ENCODE data around the gene U2AF1L4. TPM values are rescaled to one million over a fixed set of nuclear protein-coding genes. Genes with fewer than 3 reads are reported as not detected.

The U2AF1L4 gene
- total and polyA plus RNA-seq, 10 of the 15 experiments (the other 5 are each of a cell fraction or from before 2014, with no cell fraction given), result 7.9 to 21.6 (median 15.1) TPM

GRCh38 chr19:35756377-35757230 lies 11.4 kb upstream of the U2AF1L4 start, which contains the start of gene HSPB6:
Gene HSPB6, minus strand, starts transcription at chr19:35757029. Its CDS starts 21 bp downstream, at chr19:35757008.
- Histone ChIP-seq H4K20me1 (ENCODE audit: control insufficient read depth, insufficient read depth) (no peaks in the 10 kb centered on the region), H3K27me3 (replicated peaks in 1 of 2; ENCODE audit: control insufficient read depth in 2 of 2, insufficient read depth in 2 of 2, low read length in 1 of 2) (no peaks in the 10 kb centered on the region), H3K36me3 (ENCODE audit: control insufficient read depth in 2 of 2, insufficient read depth in 2 of 2, low read length in 1 of 2) (peaks cover 0 to 2% of the 10 kb centered on the region in 2 experiments; a peak in 2 of 4 replicates), H3K27ac (ENCODE audit: control insufficient read depth, insufficient read depth) (peak within 1 kb of the TSS; percentile 62), H3K9ac (ENCODE audit: control insufficient read depth, insufficient read depth, low read length) (peak within 1 kb of the TSS; percentile 73), H3K9me3 (replicated peaks; ENCODE audit: control insufficient read depth, insufficient read depth, low read length) (no peaks in the 10 kb centered on the region), H3K4me3 (peak within 1 kb of the TSS; percentile 88), H3K4me1 (ENCODE audit: control insufficient read depth, insufficient read depth, low read length) (peaks cover 15% of the 10 kb centered on the region), H3K4me2 (ENCODE audit: control insufficient read depth, insufficient read depth) (peak within 1 kb of the TSS; percentile 99), H3K79me2 (ENCODE audit: control insufficient read depth, insufficient read depth, low read length) (peaks cover 11% of the 10 kb centered on the region), H2AFZ (ENCODE audit: control insufficient read depth, low read depth, low read length) (peak within 1 kb of the TSS; percentile 62)
- no peak for TF ChIP-seq NFYA (IDR thresholded peaks at IDR 0.05; ENCODE audit: borderline replicate concordance, low read depth, low read length)
- TF ChIP-seq GATAD2B (conservative IDR thresholded peaks at IDR 0.05; ENCODE audit: low read depth), result no peak
- TF ChIP-seq TCF12 (IDR thresholded peaks at IDR 0.05; ENCODE audit: low read depth, low read length), result no peak
- TF ChIP-seq, protein P1, sequence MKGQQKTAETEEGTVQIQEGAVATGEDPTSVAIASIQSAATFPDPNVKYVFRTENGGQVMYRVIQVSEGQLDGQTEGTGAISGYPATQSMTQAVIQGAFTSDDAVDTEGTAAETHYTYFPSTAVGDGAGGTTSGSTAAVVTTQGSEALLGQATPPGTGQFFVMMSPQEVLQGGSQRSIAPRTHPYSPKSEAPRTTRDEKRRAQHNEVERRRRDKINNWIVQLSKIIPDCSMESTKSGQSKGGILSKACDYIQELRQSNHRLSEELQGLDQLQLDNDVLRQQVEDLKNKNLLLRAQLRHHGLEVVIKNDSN (IDR thresholded peaks at IDR 0.05; ENCODE audit: borderline replicate concordance, extremely low read length, insufficient read depth, low read depth, low read length), result no peak
- TF ChIP-seq PKNOX1 (IDR thresholded peaks at IDR 0.05), result no peak
- TF ChIP-seq CREB1 (IDR thresholded peaks at IDR 0.05; ENCODE audit: low read depth), result no peak
- TF ChIP-seq MEF2A (IDR thresholded peaks at IDR 0.05; ENCODE audit: insufficient read depth, low read depth, low read length), result no peak
- TF ChIP-seq, protein P2, sequence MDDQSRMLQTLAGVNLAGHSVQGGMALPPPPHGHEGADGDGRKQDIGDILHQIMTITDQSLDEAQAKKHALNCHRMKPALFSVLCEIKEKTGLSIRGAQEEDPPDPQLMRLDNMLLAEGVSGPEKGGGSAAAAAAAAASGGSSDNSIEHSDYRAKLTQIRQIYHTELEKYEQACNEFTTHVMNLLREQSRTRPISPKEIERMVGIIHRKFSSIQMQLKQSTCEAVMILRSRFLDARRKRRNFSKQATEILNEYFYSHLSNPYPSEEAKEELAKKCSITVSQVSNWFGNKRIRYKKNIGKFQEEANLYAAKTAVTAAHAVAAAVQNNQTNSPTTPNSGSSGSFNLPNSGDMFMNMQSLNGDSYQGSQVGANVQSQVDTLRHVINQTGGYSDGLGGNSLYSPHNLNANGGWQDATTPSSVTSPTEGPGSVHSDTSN (IDR thresholded peaks at IDR 0.05; ENCODE audit: insufficient replicate concordance, low read depth, low read length), result no peak
- no peak for TF ChIP-seq MLLT1 (IDR thresholded peaks at IDR 0.05)
- no peak for TF ChIP-seq NFXL1 (IDR thresholded peaks at IDR 0.05; ENCODE audit: borderline replicate concordance)
- TF ChIP-seq PAX8 (IDR thresholded peaks at IDR 0.05), result no peak
- TF ChIP-seq RFX5 (IDR thresholded peaks at IDR 0.05; ENCODE audit: low read depth, low read length), result no peak
- no peak for TF ChIP-seq SIX5 (IDR thresholded peaks at IDR 0.05; ENCODE audit: low read depth, low read length, severe bottlenecking)
- TF ChIP-seq, protein P3, sequence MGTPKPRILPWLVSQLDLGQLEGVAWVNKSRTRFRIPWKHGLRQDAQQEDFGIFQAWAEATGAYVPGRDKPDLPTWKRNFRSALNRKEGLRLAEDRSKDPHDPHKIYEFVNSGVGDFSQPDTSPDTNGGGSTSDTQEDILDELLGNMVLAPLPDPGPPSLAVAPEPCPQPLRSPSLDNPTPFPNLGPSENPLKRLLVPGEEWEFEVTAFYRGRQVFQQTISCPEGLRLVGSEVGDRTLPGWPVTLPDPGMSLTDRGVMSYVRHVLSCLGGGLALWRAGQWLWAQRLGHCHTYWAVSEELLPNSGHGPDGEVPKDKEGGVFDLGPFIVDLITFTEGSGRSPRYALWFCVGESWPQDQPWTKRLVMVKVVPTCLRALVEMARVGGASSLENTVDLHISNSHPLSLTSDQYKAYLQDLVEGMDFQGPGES (IDR thresholded peaks at IDR 0.05), result no peak
- TF ChIP-seq WRNIP1 (IDR thresholded peaks at IDR 0.05; ENCODE audit: borderline replicate concordance, low read depth, low read length), result no peak
- TF ChIP-seq TARDBP (IDR thresholded peaks at IDR 0.05; ENCODE audit: borderline replicate concordance), result no peak
- intact Hi-C loops (cut with micrococcal nuclease; ENCODE audit: unreplicated experiment) (no loop called here), in situ Hi-C loops (cut with MboI) (no loop called here)
- DNase-seq (ENCODE audit: low read depth, low spot score) (no peak), ATAC-seq (no peak), FAIRE-seq (no peak)
- ChIA-PET RAD21 (ENCODE audit: unreplicated experiment) (interaction anchor here (0.7 to 1.2 kb wide), 3 partner anchors 9 to 62 kb away, joined by 3 read pairs; partner anchors contain the start of genes PSENEN and U2AF1L4), POLR2A (interaction anchor here (0.5 to 2.2 kb wide), 5 partner anchors 7 to 199 kb away, joined by 3 to 18 read pairs (median 6); partner anchors contain the start of genes IGFLR1, LIN37, PSENEN and U2AF1L4), CTCF (interaction anchor here (0.7 kb wide), 1 partner anchor 9 kb away, joined by 3 read pairs; the partner anchor contains the start of gene LIN37), SMC1A (ENCODE audit: uncharacterized antibody, unreplicated experiment) (no interaction called here)
- no TSS peak for BruUV-seq (replicated peaks)
- 41% methylated on average over 33 of the region's 52 CpGs for WGBS (ENCODE audit: insufficient coverage, insufficient replicate concordance, low lambda C conversion rate, missing lambda C conversion rate)

Measured in GM12878 (cell line).